Neural progenitor cell (in vitro differentiated cells): ENCODE measurements around the gene PGBD5.

Source experiments
- EZH2 ChIP-seq: fragments of 200-600 bp; sonication (generic); IDR thresholded peaks from 2 replicates; pipeline ENCODE4 v1.6.1; 2017; ENCODE audit warnings: antibody characterized with exemption, mild to moderate bottlenecking, moderate library complexity
- EZH2phosphoT487 ChIP-seq: fragments of 200-600 bp; sonication (generic); IDR thresholded peaks from 2 replicates; pipeline ENCODE4 v1.6.1; 2017; ENCODE audit warnings: antibody characterized with exemption
- TF ChIP-seq, protein P1 (sequence below): fragments of 200-600 bp; sonication (generic); IDR thresholded peaks from 2 replicates; pipeline ENCODE4 v1.5.1; 2017; ENCODE audit warnings: antibody characterized with exemption, mild to moderate bottlenecking

DNA sequence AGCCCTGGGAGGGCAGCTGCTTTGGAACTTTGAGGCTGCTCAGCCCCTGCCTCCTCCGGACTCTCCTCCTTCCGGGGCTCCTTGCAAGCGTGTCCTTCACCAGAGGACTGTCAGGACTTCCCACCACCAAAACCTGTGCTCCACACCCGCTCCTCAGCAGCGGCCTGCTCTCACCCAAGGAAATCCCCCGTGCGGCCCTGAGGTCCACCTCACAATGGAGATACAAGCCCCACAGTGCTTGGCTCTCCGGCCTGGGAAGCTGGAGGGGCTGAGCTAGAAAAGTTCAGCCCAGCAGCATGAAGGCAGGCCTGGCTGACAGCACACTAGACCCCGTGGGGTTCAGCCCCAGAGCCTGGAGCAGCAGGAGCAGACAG is 33.6 kb downstream of the PGBD5 start:
- TF ChIP-seq, protein P1, sequence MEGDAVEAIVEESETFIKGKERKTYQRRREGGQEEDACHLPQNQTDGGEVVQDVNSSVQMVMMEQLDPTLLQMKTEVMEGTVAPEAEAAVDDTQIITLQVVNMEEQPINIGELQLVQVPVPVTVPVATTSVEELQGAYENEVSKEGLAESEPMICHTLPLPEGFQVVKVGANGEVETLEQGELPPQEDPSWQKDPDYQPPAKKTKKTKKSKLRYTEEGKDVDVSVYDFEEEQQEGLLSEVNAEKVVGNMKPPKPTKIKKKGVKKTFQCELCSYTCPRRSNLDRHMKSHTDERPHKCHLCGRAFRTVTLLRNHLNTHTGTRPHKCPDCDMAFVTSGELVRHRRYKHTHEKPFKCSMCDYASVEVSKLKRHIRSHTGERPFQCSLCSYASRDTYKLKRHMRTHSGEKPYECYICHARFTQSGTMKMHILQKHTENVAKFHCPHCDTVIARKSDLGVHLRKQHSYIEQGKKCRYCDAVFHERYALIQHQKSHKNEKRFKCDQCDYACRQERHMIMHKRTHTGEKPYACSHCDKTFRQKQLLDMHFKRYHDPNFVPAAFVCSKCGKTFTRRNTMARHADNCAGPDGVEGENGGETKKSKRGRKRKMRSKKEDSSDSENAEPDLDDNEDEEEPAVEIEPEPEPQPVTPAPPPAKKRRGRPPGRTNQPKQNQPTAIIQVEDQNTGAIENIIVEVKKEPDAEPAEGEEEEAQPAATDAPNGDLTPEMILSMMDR, result no peak
- TF ChIP-seq EZH2, result no peak
- TF ChIP-seq EZH2phosphoT487, result no peak
